Breast epithelium (tissue), 4 donors: ENCODE results near the gene ARMC9. TPM values are rescaled to one million over a fixed set of nuclear protein-coding genes. Genes with fewer than 3 reads are reported as not detected.

Source experiments
- DNase-seq, 2 donors: peaks; one replicate each; pipeline ENCODE4 v3.0.0-alpha.2; 2019; ENCODE audit warnings: low spot score in 2 of 2
- H3K27ac ChIP-seq, 2 donors: fragments of 200-600 bp; sonication (generic) in 1 of 2; one replicate each; pipeline ENCODE4 v1.5.1; 2016 to 2019; ENCODE audit warnings: mild to moderate bottlenecking in 1 of 2
- H3K27me3 ChIP-seq, 2 donors: fragments of 200-600 bp; sonication (generic) in 1 of 2; one replicate each; pipeline versions ENCODE4 v1.5.1 to v1.6.0; 2017 to 2019; ENCODE audit warnings: control low read depth in 1 of 2, mild to moderate bottlenecking in 1 of 2
- H3K36me3 ChIP-seq: fragments of 200-600 bp; one replicate; pipeline ENCODE4 v1.5.1; 2019
- H3K4me1 ChIP-seq, 2 donors: fragments of 200-600 bp; sonication (generic); one replicate each; pipeline ENCODE4 v1.5.1; 2016 to 2019; ENCODE audit warnings: control low read depth in 1 of 2
- H3K4me3 ChIP-seq, 3 donors: fragments of 200-600 bp; sonication (generic); 1 replicate in 2 of 3; 2 replicates in 1 of 3; pipeline ENCODE4 v1.5.1; 2016 to 2019; ENCODE audit warnings: mild to moderate bottlenecking in 3 of 3, moderate library complexity in 2 of 3
- H3K9me3 ChIP-seq, 2 donors: fragments of 200-600 bp; sonication (generic) in 1 of 2; one replicate each; pipeline ENCODE4 v1.5.1; 2016 to 2019; ENCODE audit warnings: control low read depth in 1 of 2
- CTCF ChIP-seq, 3 donors: fragments of 450-650 bp; IDR thresholded peaks; one replicate each; pipeline ENCODE4 v1.5.1; 2016 to 2017; ENCODE audit warnings: antibody characterized with exemption in 3 of 3, mild to moderate bottlenecking in 3 of 3, moderate library complexity in 3 of 3
- POLR2A ChIP-seq: fragments of 450-650 bp; IDR thresholded peaks from one replicate; pipeline ENCODE4 v1.6.1; 2016; ENCODE audit warnings: antibody characterized with exemption, mild to moderate bottlenecking, moderate library complexity
- POLR2AphosphoS5 ChIP-seq, 3 donors: sonication (generic); formaldehyde crosslinking; IDR thresholded peaks; one replicate each; pipeline ENCODE4 v1.6.1; 2017; ENCODE audit warnings: antibody characterized with exemption in 3 of 3
- intact Hi-C: fragments of 100-400 bp; cut with DNase I; formaldehyde crosslinking; loops from one replicate; pipeline ENCODE4 v1.15.1; 2023; ENCODE audit warnings: low total_unique reads
- total RNA-seq, 3 donors: library from RNA; depleted of rRNA; stranded (reverse); fragments of >200 nt; gene quantifications; one replicate each; pipeline ENCODE4 v1.1.0, GENCODE V29; 2016

The ARMC9 gene
- total RNA-seq, 3 donors from 2014 or later, result 4.0 to 20.8 (median 18.0) TPM

- TF ChIP-seq POLR2AphosphoS5 (IDR thresholded peaks at IDR 0.05), result no peak
- no peak for TF ChIP-seq CTCF (IDR thresholded peaks at IDR 0.05)
- no peak for TF ChIP-seq POLR2A
- Histone ChIP-seq H3K27me3 (no peaks in the 10 kb centered on the region), H3K27ac (no peak overlapping the region), H3K9me3 (no peaks in the 10 kb centered on the region), H3K4me1 (no peaks in the 10 kb centered on the region), H3K36me3 (no peaks in the 10 kb centered on the region), H3K4me3 (no peak overlapping the region)
- DNase-seq, result no peak
- intact Hi-C loops, result loop anchor here (10.0 kb wide), 1 partner anchor 1347 kb away; no protein-coding TSS in a partner anchor
Measured at GRCh38 chr2:231167745-231168459, 30.5 kb upstream of the ARMC9 start.

GRCh38 chr2:231168460-231169139, 29.8 kb upstream of the ARMC9 start:
- Histone ChIP-seq H3K4me3 (no peak overlapping the region), H3K36me3 (no peaks in the 10 kb centered on the region), H3K9me3 (no peaks in the 10 kb centered on the region), H3K27ac (no peak overlapping the region), H3K27me3 (no peaks in the 10 kb centered on the region), H3K4me1 (no peaks in the 10 kb centered on the region)
- no peak for TF ChIP-seq CTCF (IDR thresholded peaks at IDR 0.05)
- TF ChIP-seq POLR2AphosphoS5 (IDR thresholded peaks at IDR 0.05), result no peak
- TF ChIP-seq POLR2A, result no peak
- intact Hi-C loops, result loop anchor here (10.0 kb wide), 1 partner anchor 1346 kb away; no protein-coding TSS in a partner anchor
- DNase-seq, result no peak

DNA sequence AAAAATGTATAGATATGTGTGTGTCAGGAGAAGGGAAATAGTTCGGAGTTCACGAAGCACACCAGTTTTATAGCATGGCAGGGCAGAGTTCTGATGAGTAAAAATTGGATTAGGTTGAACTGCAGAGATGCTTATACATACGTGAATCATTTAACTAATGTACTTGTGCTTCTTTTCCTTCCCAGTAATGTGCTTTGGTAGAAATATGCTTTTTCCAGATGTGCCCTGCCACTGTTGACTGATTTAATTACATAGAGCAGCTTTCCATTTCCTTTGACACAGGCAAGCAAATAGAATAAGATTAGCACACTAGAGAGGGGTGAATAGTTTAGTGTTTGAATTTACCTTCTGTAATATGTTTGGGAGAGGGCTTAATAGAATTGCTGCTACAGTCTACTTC, 28.9 kb upstream of the ARMC9 start:
- Histone ChIP-seq H3K36me3 (no peaks in the 10 kb centered on the region), H3K4me1 (no peaks in the 10 kb centered on the region), H3K27ac (no peak overlapping the region), H3K4me3 (no peak overlapping the region), H3K9me3 (no peaks in the 10 kb centered on the region), H3K27me3 (no peaks in the 10 kb centered on the region)
- intact Hi-C loops, result loop anchor here (10.0 kb wide), 1 partner anchor 1345 kb away; no protein-coding TSS in a partner anchor
- DNase-seq, result no peak
- TF ChIP-seq CTCF (IDR thresholded peaks at IDR 0.05) (no peak), POLR2A (no peak), POLR2AphosphoS5 (IDR thresholded peaks at IDR 0.05) (no peak)

GRCh38 chr2:231170055-231170454, 28.4 kb upstream of the ARMC9 start:
- no peaks in the 10 kb centered on the region for H3K27me3 ChIP-seq
- H3K9me3 ChIP-seq, result no peaks in the 10 kb centered on the region
- TF ChIP-seq POLR2A (no peak), POLR2AphosphoS5 (IDR thresholded peaks at IDR 0.05) (no peak), CTCF (IDR thresholded peaks at IDR 0.05) (no peak)
- no peak for DNase-seq
- H3K27ac ChIP-seq, result no peak overlapping the region
- no peak overlapping the region for H3K4me3 ChIP-seq
- no peaks in the 10 kb centered on the region for H3K4me1 ChIP-seq
- intact Hi-C loops, result no loop called here
- no peaks in the 10 kb centered on the region for H3K36me3 ChIP-seq

- H3K9me3 ChIP-seq, result no peaks in the 10 kb centered on the region
- H3K4me3 ChIP-seq, result no peak overlapping the region
- H3K36me3 ChIP-seq, result no peaks in the 10 kb centered on the region
- intact Hi-C loops, result no loop called here
- H3K27me3 ChIP-seq, result no peaks in the 10 kb centered on the region
- H3K4me1 ChIP-seq, result no peaks in the 10 kb centered on the region
- H3K27ac ChIP-seq, result no peak overlapping the region
- DNase-seq, result no peak
- TF ChIP-seq CTCF (IDR thresholded peaks at IDR 0.05) (no peak), POLR2AphosphoS5 (IDR thresholded peaks at IDR 0.05) (no peak), POLR2A (no peak)
Measured at GRCh38 chr2:231172025-231172424, 26.4 kb upstream of the ARMC9 start.
